ENCODE results near the gene MICU2.

The MICU2 gene

DNA sequence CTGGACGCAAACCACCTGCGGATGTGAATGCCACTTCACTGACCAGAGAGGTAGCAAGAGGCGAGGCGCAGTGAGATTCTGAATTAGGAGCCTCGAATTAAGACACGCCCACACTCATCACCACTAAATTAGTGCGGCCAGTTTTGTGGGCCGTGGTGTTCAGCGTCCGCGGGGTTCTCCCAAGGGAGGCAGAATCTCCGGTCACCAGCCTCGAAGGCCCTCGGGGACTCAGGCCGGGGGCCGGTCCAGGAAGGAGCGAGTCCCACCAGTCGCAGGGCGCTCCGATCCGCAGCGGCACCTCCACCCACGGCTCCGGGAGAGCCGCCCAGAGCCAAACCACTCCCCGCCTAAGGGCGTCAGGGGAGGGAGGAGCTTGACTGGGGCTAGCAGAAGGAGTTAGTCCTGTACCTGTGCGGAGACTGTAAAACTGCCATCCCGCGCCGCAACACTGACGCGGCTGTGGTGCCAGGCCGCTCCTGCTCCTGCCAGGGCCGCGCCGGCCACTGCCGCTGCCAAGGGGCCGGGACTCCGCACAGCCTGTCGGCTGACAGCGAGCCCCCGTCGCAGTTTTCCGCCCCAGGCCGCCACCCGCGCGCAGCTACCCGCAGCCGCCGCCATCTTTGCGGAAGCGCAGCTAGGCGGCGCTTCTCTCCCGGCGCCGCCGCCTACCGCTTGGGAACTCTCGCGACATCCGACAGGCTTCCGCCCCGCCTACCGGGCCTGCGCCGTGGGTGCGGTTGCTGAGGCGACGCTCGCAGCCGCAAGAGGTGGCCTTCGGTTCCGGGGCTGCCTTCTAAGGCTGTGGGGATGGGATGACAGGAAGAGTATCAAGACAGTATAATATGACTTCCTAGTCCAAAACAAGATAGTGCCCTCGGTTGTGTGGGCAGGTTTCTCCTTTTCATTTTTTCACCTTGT lies at the start of gene MICU2:
MICU2 (minus strand) TSS at position 640 of the 918 bp plus-strand sequence; CDS start at position 618, 22 bp downstream.
- peak within 1 kb of the TSS; percentile 93 for H3K27ac Mint-ChIP-seq (ENCODE audit: low read depth)
- H3K4me1 Mint-ChIP-seq = peaks cover 40% of the 10 kb centered on the region
- H3K36me3 Mint-ChIP-seq (ENCODE audit: insufficient read depth) = peaks cover 21% of the 10 kb centered on the region
- peaks cover 5% of the 10 kb centered on the region for H3K9me3 Mint-ChIP-seq
- peak; percentile 94 for ATAC-seq (replicated peaks; ENCODE audit: extremely low read depth, poor library complexity, severe bottlenecking)
- DNase-seq (ENCODE audit: low spot score in 2 of 2) = peak; percentile 92 to 94
- H3K27me3 Mint-ChIP-seq = peaks cover 11% of the 10 kb centered on the region
- peak within 1 kb of the TSS; percentile 84 for H3K4me3 Mint-ChIP-seq

DNA sequence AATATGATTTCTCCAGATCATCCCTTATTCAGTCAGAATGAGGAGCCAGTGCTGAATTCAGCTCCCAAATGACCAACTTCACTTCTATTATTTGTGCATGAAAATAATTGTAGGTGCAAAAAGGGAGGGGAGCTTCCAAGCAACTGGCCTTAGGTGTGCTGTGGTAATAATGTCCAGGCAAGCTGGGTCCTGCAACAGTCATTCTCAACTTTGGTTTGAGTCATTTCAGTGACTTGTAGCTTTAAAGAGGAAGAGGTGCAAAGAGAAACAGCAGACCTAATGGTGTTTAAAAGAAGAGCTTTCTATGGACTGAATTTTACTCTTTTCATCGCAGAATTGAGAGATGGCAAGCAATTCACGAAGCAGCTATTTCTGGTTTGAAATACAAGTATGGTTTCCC lies 37.7 kb upstream of the MICU2 start:
- Mint-ChIP-seq H3K27ac (ENCODE audit: low read depth) (no peak overlapping the region), H3K9me3 (no peaks in the 10 kb centered on the region), H3K36me3 (ENCODE audit: insufficient read depth) (no peaks in the 10 kb centered on the region), H3K4me1 (no peaks in the 10 kb centered on the region), H3K4me3 (no peak overlapping the region), H3K27me3 (peaks cover 18% of the 10 kb centered on the region)
- no peak for DNase-seq (ENCODE audit: low spot score in 2 of 2)
- ATAC-seq (replicated peaks; ENCODE audit: extremely low read depth, poor library complexity, severe bottlenecking) = no peak

GRCh38 chr13:21639561-21639960 lies 35.6 kb upstream of the MICU2 start:
- Mint-ChIP-seq H3K9me3 (no peaks in the 10 kb centered on the region), H3K4me3 (no peak overlapping the region), H3K4me1 (no peaks in the 10 kb centered on the region), H3K27ac (ENCODE audit: low read depth) (no peak overlapping the region), H3K27me3 (peaks cover 26% of the 10 kb centered on the region), H3K36me3 (ENCODE audit: insufficient read depth) (no peaks in the 10 kb centered on the region)
- DNase-seq (ENCODE audit: low spot score in 2 of 2) (no peak), ATAC-seq (replicated peaks; ENCODE audit: extremely low read depth, poor library complexity, severe bottlenecking) (no peak)

GRCh38 chr13:21638319-21639282 lies 34.6 kb upstream of the MICU2 start:
- DNase-seq (ENCODE audit: low spot score in 2 of 2) (peak in 1 of 2 donors; percentile 17), ATAC-seq (replicated peaks; ENCODE audit: extremely low read depth, poor library complexity, severe bottlenecking) (no peak)
- Mint-ChIP-seq H3K4me3 (no peak overlapping the region), H3K9me3 (no peaks in the 10 kb centered on the region), H3K27ac (ENCODE audit: low read depth) (no peak overlapping the region), H3K27me3 (peaks cover 26% of the 10 kb centered on the region), H3K36me3 (ENCODE audit: insufficient read depth) (no peaks in the 10 kb centered on the region), H3K4me1 (no peaks in the 10 kb centered on the region)

GRCh38 chr13:21637296-21637695 lies 33.3 kb upstream of the MICU2 start:
- H3K4me3 Mint-ChIP-seq = no peak overlapping the region
- no peaks in the 10 kb centered on the region for H3K36me3 Mint-ChIP-seq (ENCODE audit: insufficient read depth)
- H3K4me1 Mint-ChIP-seq = no peaks in the 10 kb centered on the region
- H3K27me3 Mint-ChIP-seq = peaks cover 26% of the 10 kb centered on the region
- ATAC-seq (replicated peaks; ENCODE audit: extremely low read depth, poor library complexity, severe bottlenecking) (peak; percentile 28), DNase-seq (ENCODE audit: low spot score in 2 of 2) (no peak)
- no peak overlapping the region for H3K27ac Mint-ChIP-seq (ENCODE audit: low read depth)
- H3K9me3 Mint-ChIP-seq = no peaks in the 10 kb centered on the region

- Mint-ChIP-seq H3K9me3 (no peaks in the 10 kb centered on the region), H3K27ac (ENCODE audit: low read depth) (no peak overlapping the region), H3K4me3 (no peak overlapping the region), H3K4me1 (no peaks in the 10 kb centered on the region), H3K27me3 (peaks cover 33% of the 10 kb centered on the region), H3K36me3 (ENCODE audit: insufficient read depth) (no peaks in the 10 kb centered on the region)
- no peak for ATAC-seq (replicated peaks; ENCODE audit: extremely low read depth, poor library complexity, severe bottlenecking)
- DNase-seq (ENCODE audit: low spot score in 2 of 2) = no peak
Observed at GRCh38 chr13:21636656-21637055, 32.7 kb upstream of the MICU2 start.

- Mint-ChIP-seq H3K27ac (ENCODE audit: low read depth) (no peak overlapping the region), H3K4me1 (no peaks in the 10 kb centered on the region), H3K27me3 (peaks cover 35% of the 10 kb centered on the region), H3K36me3 (ENCODE audit: insufficient read depth) (no peaks in the 10 kb centered on the region), H3K4me3 (no peak overlapping the region), H3K9me3 (peaks cover 4% of the 10 kb centered on the region)
- ATAC-seq (replicated peaks; ENCODE audit: extremely low read depth, poor library complexity, severe bottlenecking) (no peak), DNase-seq (ENCODE audit: low spot score in 2 of 2) (no peak)
Observed at GRCh38 chr13:21632196-21632595, 28.2 kb upstream of the MICU2 start.

DNA sequence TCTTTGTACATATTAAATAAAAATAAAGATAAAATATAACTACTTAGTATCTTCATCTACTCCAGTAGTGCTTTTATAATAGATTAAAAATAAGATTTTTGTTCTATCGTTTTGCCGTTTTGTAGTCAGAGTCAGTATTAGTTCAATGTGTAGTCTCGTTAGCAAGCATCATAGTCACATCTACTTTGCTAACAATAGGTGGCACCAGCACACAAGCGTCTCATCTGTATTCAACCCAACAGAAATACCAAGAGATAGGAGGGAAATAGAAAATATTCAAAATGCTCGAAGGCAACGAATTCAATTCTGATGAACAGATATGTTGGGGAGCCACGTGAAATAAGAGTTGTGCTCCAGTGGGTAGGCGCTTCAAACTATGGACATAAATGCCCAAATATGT lies 21.4 kb upstream of the MICU2 start:
- no peaks in the 10 kb centered on the region for H3K9me3 Mint-ChIP-seq
- no peaks in the 10 kb centered on the region for H3K36me3 Mint-ChIP-seq (ENCODE audit: insufficient read depth)
- no peak for ATAC-seq (replicated peaks; ENCODE audit: extremely low read depth, poor library complexity, severe bottlenecking)
- DNase-seq (ENCODE audit: low spot score in 2 of 2) = no peak
- peaks cover 2% of the 10 kb centered on the region for H3K27me3 Mint-ChIP-seq
- H3K4me3 Mint-ChIP-seq = no peak overlapping the region
- H3K27ac Mint-ChIP-seq (ENCODE audit: low read depth) = no peak overlapping the region
- H3K4me1 Mint-ChIP-seq = no peaks in the 10 kb centered on the region

DNA sequence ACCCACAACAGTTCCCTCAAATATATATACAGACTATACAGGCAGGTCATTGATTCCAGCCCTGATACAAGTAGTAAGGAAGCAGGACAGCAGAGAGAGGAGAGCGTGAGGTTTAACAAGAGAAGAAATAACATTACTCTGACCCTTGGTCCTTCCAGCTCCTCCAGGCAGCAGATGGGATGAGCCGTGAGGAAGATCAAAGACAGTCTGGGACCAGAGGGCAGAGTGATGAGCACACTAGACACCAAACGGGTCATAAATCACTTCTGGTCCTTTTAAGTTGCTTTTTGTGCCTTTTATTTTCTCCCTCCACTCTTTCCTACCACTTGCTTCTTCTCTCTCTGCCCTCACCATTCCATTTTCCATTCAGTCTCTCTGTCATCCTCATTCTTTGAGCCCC lies 16.9 kb upstream of the MICU2 start:
- no peaks in the 10 kb centered on the region for H3K4me1 Mint-ChIP-seq
- ATAC-seq (replicated peaks; ENCODE audit: extremely low read depth, poor library complexity, severe bottlenecking) (no peak), DNase-seq (ENCODE audit: low spot score in 2 of 2) (no peak)
- H3K36me3 Mint-ChIP-seq (ENCODE audit: insufficient read depth) = no peaks in the 10 kb centered on the region
- no peak overlapping the region for H3K4me3 Mint-ChIP-seq
- peaks cover 15% of the 10 kb centered on the region for H3K27me3 Mint-ChIP-seq
- H3K27ac Mint-ChIP-seq (ENCODE audit: low read depth) = no peak overlapping the region
- no peaks in the 10 kb centered on the region for H3K9me3 Mint-ChIP-seq

DNA sequence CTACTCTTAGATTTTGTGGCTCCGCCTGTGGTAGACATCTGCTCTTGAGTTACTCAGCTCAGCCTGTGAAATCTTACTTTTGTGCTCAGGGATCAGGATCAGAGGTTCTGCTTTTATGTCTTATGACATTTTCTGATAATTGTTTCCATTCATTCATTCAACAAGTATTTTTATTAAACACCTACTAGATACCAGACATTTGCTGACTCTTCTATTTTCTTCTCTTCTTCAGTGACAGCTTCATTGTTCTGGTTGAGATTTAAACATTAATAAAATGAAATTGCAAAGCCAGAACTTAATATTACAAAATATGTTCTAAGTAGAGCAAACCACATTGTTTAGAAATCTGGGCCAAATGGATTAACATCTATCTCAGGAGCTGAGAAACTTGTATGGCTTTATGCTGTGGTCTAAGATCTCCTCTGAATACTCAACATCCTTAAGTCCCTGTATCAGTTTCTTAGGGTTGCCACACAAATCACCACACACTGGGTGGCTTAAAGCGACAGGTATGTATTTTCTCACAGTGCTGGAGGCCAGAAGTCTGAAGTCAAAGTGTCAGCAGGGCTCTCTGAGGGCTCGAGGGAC lies 15.8 kb upstream of the MICU2 start:
- no peak overlapping the region for H3K27ac Mint-ChIP-seq (ENCODE audit: low read depth)
- H3K36me3 Mint-ChIP-seq (ENCODE audit: insufficient read depth) = no peaks in the 10 kb centered on the region
- no peak for DNase-seq (ENCODE audit: low spot score in 2 of 2)
- no peaks in the 10 kb centered on the region for H3K4me1 Mint-ChIP-seq
- H3K9me3 Mint-ChIP-seq = no peaks in the 10 kb centered on the region
- ATAC-seq (replicated peaks; ENCODE audit: extremely low read depth, poor library complexity, severe bottlenecking) = no peak
- H3K4me3 Mint-ChIP-seq = no peak overlapping the region
- peaks cover 15% of the 10 kb centered on the region for H3K27me3 Mint-ChIP-seq

- no peak overlapping the region for H3K27ac Mint-ChIP-seq (ENCODE audit: low read depth)
- H3K36me3 Mint-ChIP-seq (ENCODE audit: insufficient read depth) = no peaks in the 10 kb centered on the region
- ATAC-seq (replicated peaks; ENCODE audit: extremely low read depth, poor library complexity, severe bottlenecking) = no peak
Observed at GRCh38 chr13:21616880-21617279, 12.9 kb upstream of the MICU2 start.

GRCh38 chr13:21616205-21616866 lies 12.4 kb upstream of the MICU2 start:
- Mint-ChIP-seq H3K27ac (ENCODE audit: low read depth) (no peak overlapping the region), H3K4me3 (no peak overlapping the region), H3K36me3 (ENCODE audit: insufficient read depth) (no peaks in the 10 kb centered on the region), H3K9me3 (no peaks in the 10 kb centered on the region), H3K27me3 (peaks cover 15% of the 10 kb centered on the region), H3K4me1 (no peaks in the 10 kb centered on the region)
- DNase-seq (ENCODE audit: low spot score in 2 of 2) = no peak
- ATAC-seq (replicated peaks; ENCODE audit: extremely low read depth, poor library complexity, severe bottlenecking) = no peak

More at GRCh38 chr13:21616880-21617279, 12.9 kb upstream of the MICU2 start:
- Mint-ChIP-seq H3K27me3 (peaks cover 15% of the 10 kb centered on the region), H3K9me3 (no peaks in the 10 kb centered on the region), H3K4me1 (no peaks in the 10 kb centered on the region), H3K4me3 (no peak overlapping the region)
- DNase-seq (ENCODE audit: low spot score in 2 of 2) = no peak
